ENCODE data around the gene PDZD7.

PDZD7 gene

GRCh38 chr10:101060951-101061623 is 30.2 kb upstream of the PDZD7 start:
- peak; percentile 94 for DNase-seq

GRCh38 chr10:101060036-101060950 is 29.4 kb upstream of the PDZD7 start:
- DNase-seq, result peak; percentile 96

- DNase-seq, result no peak
Observed at GRCh38 chr10:101056365-101057151, 25.6 kb upstream of the PDZD7 start.

GRCh38 chr10:101055411-101055810 is 24.5 kb upstream of the PDZD7 start:
- DNase-seq, result peak; percentile 34

- DNase-seq, result no peak
Observed at GRCh38 chr10:101054876-101055275, 23.9 kb upstream of the PDZD7 start.

GRCh38 chr10:101054351-101054750 is 23.4 kb upstream of the PDZD7 start:
- no peak for DNase-seq

GRCh38 chr10:101053516-101053915 is 22.6 kb upstream of the PDZD7 start:
- no peak for DNase-seq

GRCh38 chr10:101052285-101052684 is 21.4 kb upstream of the PDZD7 start:
- DNase-seq, result no peak

- DNase-seq, result peak; percentile 59
Observed at GRCh38 chr10:101050208-101051069, 19.5 kb upstream of the PDZD7 start.

- no peak for DNase-seq
Observed at GRCh38 chr10:101047961-101048892, 17.3 kb upstream of the PDZD7 start.

- no peak for DNase-seq
Observed at GRCh38 chr10:101047268-101047667, 16.3 kb upstream of the PDZD7 start.

- no peak for DNase-seq
Observed at GRCh38 chr10:101046332-101047238, 15.7 kb upstream of the PDZD7 start.

GRCh38 chr10:101044117-101044516 is 13.2 kb upstream of the PDZD7 start:
- DNase-seq, result no peak

- no peak for DNase-seq
Observed at GRCh38 chr10:101043363-101043707, 12.4 kb upstream of the PDZD7 start.

GRCh38 chr10:101042667-101043362 is 11.9 kb upstream of the PDZD7 start:
- DNase-seq, result peak; percentile 96

- no peak for DNase-seq
Observed at GRCh38 chr10:101042118-101042517, 11.2 kb upstream of the PDZD7 start.

GRCh38 chr10:101041252-101041761 is 10.4 kb upstream of the PDZD7 start:
- DNase-seq, result peak; percentile 91

GRCh38 chr10:101040851-101041250 is 9.9 kb upstream of the PDZD7 start:
- DNase-seq, result no peak

GRCh38 chr10:101040061-101040460 is 9.1 kb upstream of the PDZD7 start:
- DNase-seq, result no peak
